Mucosa of descending colon (tissue), 3 donors: ENCODE data around the gene GNAQ. TPM values are rescaled to one million over a fixed set of nuclear protein-coding genes. Genes with fewer than 3 reads are reported as not detected.

ENCODE experiments used
- ATAC-seq: fragments of 200-7000 bp; cut with Tn5 transposase; one replicate; pipeline ENCODE4 v1.9.1; 2020; ENCODE audit warnings: mild to moderate bottlenecking, moderate library complexity
- DNase-seq, 3 donors: peaks; one replicate each; pipeline ENCODE4 v3.0.0-alpha.2; 2020
- H3K36me3 ChIP-seq: fragments of 200-600 bp; one replicate; pipeline ENCODE4 v1.8.0; 2021; ENCODE audit warnings: low read depth, mild to moderate bottlenecking
- H3K4me1 ChIP-seq: fragments of 200-600 bp; one replicate; pipeline ENCODE4 v1.8.0; 2021; ENCODE audit warnings: low read depth, mild to moderate bottlenecking
- H3K4me3 ChIP-seq: fragments of 200-600 bp; one replicate; pipeline ENCODE4 v1.8.0; 2021; ENCODE audit warnings: mild to moderate bottlenecking
- H3K9me3 ChIP-seq: fragments of 200-600 bp; one replicate; pipeline ENCODE4 v1.8.0; 2021; ENCODE audit warnings: mild to moderate bottlenecking
- intact Hi-C, 2 donors: fragments of 100-400 bp; cut with DNase I in 1 of 2; cut with micrococcal nuclease in 1 of 2; formaldehyde crosslinking; loops; one replicate each; pipeline versions ENCODE4 v1.11.0 to v1.11.1; 2022; cut with DNase I, micrococcal nuclease
- total RNA-seq, 3 donors: library from RNA; stranded (reverse); fragmentation: NEBNext Ultra II Directional in 2 of 3; extraction: Animal tissue kit (Norgen Biotek cat#: 25700) in 2 of 3; gene quantifications; one replicate each; pipeline versions ENCODE4 v1.2.1 to v1.2.4, GENCODE V29; 2021 to 2023
- TF ChIP-seq, protein P1 (sequence below): fragments of 200-600 bp; IDR thresholded peaks from one replicate; pipeline ENCODE4 v1.8.0; 2022; ENCODE audit warnings: antibody characterized with exemption, mild to moderate bottlenecking
- donor health status: DM: no; HTN: no; CAD: no; lungs with moderate emphysema.
- donor health status: DM: no; HTN: no; CAD: no.
- donor health status: DM: no; HTN: yes; CAD: no.

GNAQ gene
- total RNA-seq, 3 donors from 2014 or later: 95.9 to 115 (median 104) TPM

DNA sequence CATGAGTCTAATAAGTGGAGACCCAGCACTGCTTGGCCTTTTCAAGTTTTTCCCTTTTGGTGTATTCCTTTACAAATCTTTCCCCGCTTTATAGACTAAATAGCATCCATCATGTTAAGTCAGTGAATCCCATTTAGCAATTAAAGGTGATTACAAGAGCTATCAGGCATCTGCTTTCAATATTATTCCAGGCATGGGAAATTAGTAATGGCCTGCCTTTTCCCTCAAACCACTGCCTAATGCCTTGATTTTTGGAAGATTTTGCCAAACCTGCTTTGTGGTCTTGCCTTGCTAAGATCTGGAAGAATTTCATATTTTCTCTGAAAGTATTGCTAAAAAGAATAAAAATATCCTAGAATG, 280.6 kb downstream of the GNAQ start:
- TF ChIP-seq, protein P1, sequence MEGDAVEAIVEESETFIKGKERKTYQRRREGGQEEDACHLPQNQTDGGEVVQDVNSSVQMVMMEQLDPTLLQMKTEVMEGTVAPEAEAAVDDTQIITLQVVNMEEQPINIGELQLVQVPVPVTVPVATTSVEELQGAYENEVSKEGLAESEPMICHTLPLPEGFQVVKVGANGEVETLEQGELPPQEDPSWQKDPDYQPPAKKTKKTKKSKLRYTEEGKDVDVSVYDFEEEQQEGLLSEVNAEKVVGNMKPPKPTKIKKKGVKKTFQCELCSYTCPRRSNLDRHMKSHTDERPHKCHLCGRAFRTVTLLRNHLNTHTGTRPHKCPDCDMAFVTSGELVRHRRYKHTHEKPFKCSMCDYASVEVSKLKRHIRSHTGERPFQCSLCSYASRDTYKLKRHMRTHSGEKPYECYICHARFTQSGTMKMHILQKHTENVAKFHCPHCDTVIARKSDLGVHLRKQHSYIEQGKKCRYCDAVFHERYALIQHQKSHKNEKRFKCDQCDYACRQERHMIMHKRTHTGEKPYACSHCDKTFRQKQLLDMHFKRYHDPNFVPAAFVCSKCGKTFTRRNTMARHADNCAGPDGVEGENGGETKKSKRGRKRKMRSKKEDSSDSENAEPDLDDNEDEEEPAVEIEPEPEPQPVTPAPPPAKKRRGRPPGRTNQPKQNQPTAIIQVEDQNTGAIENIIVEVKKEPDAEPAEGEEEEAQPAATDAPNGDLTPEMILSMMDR: no peak
- no peak for ATAC-seq
- intact Hi-C loops: loop anchor here in 1 of 2 donors (5.0 kb wide), 1 partner anchor 294 kb away; no protein-coding TSS in a partner anchor
- no peak overlapping the region for H3K4me3 ChIP-seq
- H3K36me3 ChIP-seq: no peaks in the 10 kb centered on the region
- H3K4me1 ChIP-seq: peaks cover 11% of the 10 kb centered on the region
- no peak for DNase-seq
- H3K9me3 ChIP-seq: no peaks in the 10 kb centered on the region

DNA sequence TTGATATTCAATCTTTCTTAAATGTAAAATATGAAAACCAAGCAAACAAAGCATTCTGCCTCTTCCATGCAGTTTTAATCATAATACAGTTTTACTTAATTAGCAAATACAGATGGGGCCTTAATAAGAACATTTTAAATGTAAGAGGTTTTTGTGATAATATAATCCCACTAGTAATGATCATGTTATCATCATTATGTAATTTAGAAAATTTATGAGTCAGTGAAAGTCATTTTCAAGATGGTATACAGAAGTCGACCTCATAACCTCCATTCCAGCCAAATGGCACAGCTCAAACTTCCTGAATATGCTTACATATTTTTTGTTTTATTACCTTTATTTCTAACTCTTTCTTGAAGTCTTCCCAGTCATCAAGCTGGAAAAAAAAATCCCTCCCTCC, 281.3 kb downstream of the GNAQ start:
- DNase-seq (no peak), ATAC-seq (no peak)
- TF ChIP-seq, protein P1: no peak
- no peak overlapping the region for H3K4me3 ChIP-seq
- H3K9me3 ChIP-seq: no peaks in the 10 kb centered on the region
- intact Hi-C loops: loop anchor here in 1 of 2 donors (5.0 kb wide), 1 partner anchor 293 kb away; no protein-coding TSS in a partner anchor
- H3K36me3 ChIP-seq: no peaks in the 10 kb centered on the region
- peaks cover 11% of the 10 kb centered on the region for H3K4me1 ChIP-seq

DNA sequence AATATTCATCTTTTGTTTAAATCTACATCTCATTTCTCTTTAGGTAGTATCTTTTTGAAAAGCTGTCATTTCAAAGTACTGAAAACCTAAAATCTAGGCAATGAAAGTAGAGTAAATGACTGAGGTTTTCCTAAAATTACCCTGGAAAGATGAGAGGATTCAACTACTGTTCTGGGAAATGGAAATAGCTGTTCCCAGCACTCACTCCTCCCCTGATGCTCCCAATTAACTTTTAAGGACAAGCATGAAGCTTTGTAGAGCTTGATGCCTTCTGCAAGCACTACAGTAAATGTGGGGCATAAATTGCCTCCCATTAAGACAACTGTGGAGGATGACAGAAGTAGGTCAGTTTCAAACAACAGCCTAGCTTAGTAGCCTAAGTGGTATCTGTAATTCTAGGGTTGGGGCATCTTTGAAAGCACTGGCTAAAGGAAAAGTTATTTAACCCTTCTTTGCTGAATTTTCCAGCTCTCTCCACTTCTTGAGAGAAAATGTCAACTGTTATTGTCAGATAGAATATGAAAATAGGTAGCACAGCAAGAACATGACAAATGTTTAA, 283.3 kb downstream of the GNAQ start:
- peaks cover 11% of the 10 kb centered on the region for H3K4me1 ChIP-seq
- intact Hi-C loops: no loop called here

DNA sequence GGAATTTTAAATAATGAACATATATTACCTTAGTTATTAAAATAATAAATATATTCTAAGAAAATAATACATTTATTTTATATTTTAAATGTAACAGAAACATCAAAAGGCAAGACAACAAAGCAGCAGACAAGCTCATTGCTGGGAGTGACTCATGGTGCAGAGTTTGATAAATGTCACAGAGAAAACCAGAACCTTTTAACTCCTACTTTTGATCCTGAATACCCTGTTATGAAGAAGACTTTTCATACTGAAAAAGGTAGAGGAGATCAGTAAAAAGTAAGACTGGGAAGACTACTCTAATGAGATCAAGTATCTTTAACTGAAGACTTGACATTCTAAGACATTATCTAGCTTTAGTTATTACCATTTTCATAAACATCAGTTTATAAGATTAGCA, 284.4 kb downstream of the GNAQ start:
- peaks cover 9% of the 10 kb centered on the region for H3K4me1 ChIP-seq

More for the DNA sequence above, 283.3 kb downstream of the GNAQ start:
- no peaks in the 10 kb centered on the region for H3K9me3 ChIP-seq
- no peak overlapping the region for H3K4me3 ChIP-seq
- H3K36me3 ChIP-seq: no peaks in the 10 kb centered on the region
- TF ChIP-seq, protein P1: no peak
- ATAC-seq: no peak
- DNase-seq: no peak

DNA sequence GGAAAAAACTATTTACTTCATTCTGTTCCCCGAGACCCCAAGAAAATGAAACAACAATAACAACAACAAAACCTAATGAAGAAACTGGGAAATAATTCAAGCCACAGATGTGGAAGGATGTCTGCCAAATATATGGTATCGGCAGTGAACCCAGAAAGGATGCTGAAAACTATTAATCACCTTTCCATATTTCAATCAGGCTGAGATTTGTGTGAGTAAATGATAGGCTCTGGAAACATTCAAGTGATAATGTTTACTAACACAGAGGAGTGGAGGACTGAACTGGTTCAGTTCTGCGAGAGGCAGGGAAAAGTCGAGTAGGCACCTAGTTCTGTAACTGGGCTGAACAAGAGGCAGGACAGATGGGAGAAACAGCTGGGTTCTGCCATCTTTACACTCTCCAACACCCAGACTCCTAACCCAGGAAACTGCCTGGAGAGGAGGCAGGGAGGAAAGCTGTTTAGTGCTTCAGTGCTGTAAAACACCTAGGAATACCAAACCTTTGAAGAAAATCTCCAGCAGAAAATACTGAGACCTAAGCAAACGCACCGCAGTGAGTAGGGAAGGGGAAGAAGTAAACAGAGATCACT, 286.7 kb downstream of the GNAQ start:
- intact Hi-C loops: no loop called here
- TF ChIP-seq, protein P1: no peak
- Histone ChIP-seq H3K4me1 (no peaks in the 10 kb centered on the region), H3K9me3 (no peaks in the 10 kb centered on the region), H3K36me3 (no peaks in the 10 kb centered on the region), H3K4me3 (no peak overlapping the region)
- DNase-seq (no peak), ATAC-seq (no peak)

More for the DNA sequence above, 284.4 kb downstream of the GNAQ start:
- intact Hi-C loops: no loop called here
- Histone ChIP-seq H3K4me3 (no peak overlapping the region), H3K9me3 (no peaks in the 10 kb centered on the region), H3K36me3 (no peaks in the 10 kb centered on the region)
- ATAC-seq (no peak), DNase-seq (no peak)
- TF ChIP-seq, protein P1: no peak
